Activated CD8-positive, alpha-beta T cell treated with anti-CD3 and anti-CD28 coated beads for 36 hours (primary cell): ENCODE measurements around the gene SLC6A13. TPM values are rescaled to one million over a fixed set of nuclear protein-coding genes. Genes with fewer than 3 reads are reported as not detected.

Experiments
- ATAC-seq: fragments of 200-7000 bp; cut with Tn5 transposase; one replicate; pipeline ENCODE4 v1.10.0; 2021; ENCODE audit warnings: mild to moderate bottlenecking, moderate library complexity
- CTCF ChIA-PET: fragments of 350-600 bp; sonication (Branson Sonifier 250); formaldehyde crosslinking; loops from one replicate; lab custom pipeline; 2021; ENCODE audit warnings: antibody characterized with exemption; lab: Charles Lee
- POLR2A ChIA-PET: fragments of 350-600 bp; sonication (Branson Sonifier 250); formaldehyde crosslinking; loops from one replicate; lab custom pipeline; 2021; ENCODE audit warnings: antibody characterized with exemption; lab: Charles Lee
- DNase-seq: peaks from one replicate; pipeline ENCODE4 v3.0.0-alpha.2; 2020
- H3K27ac Mint-ChIP-seq: one replicate; pipeline ENCODE4 v1.8.0; 2021; ENCODE audit warnings: mild to moderate bottlenecking, mixed read lengths
- H3K27me3 Mint-ChIP-seq: one replicate; pipeline ENCODE4 v1.8.0; 2021; ENCODE audit warnings: mixed read lengths
- H3K36me3 Mint-ChIP-seq: one replicate; pipeline ENCODE4 v1.8.0; 2021; ENCODE audit warnings: low read depth, mixed read lengths
- H3K4me1 Mint-ChIP-seq: one replicate; pipeline ENCODE4 v1.8.0; 2021; ENCODE audit warnings: low read depth, mixed read lengths
- H3K4me3 Mint-ChIP-seq: one replicate; pipeline ENCODE4 v1.8.0; 2021; ENCODE audit warnings: mild to moderate bottlenecking, moderate library complexity, mixed read lengths
- H3K9me3 Mint-ChIP-seq: one replicate; pipeline ENCODE4 v1.8.0; 2021; ENCODE audit warnings: mixed read lengths
- CTCF ChIP-seq: fragments of 200-600 bp; IDR thresholded peaks from one replicate; pipeline ENCODE4 v1.8.0; 2022; ENCODE audit warnings: antibody characterized with exemption, mild to moderate bottlenecking
- intact Hi-C: fragments of 100-400 bp; cut with micrococcal nuclease; formaldehyde crosslinking; loops from one replicate; pipeline ENCODE4 v1.10.0; 2022
- total RNA-seq, 2 experiments: library from RNA; stranded (reverse); gene quantifications; one replicate each; pipeline ENCODE4 v1.2.3, GENCODE V29; 2021

SLC6A13 gene
- total RNA-seq, 2 experiments from 2014 or later = not detected

GRCh38 chr12:271161-271560, 8.5 kb upstream of the SLC6A13 start:
- H3K27me3 Mint-ChIP-seq = no peaks in the 10 kb centered on the region
- H3K4me3 Mint-ChIP-seq = no peak overlapping the region
- H3K4me1 Mint-ChIP-seq = peaks cover under 1% of the 10 kb centered on the region
- ChIA-PET POLR2A (interaction anchor here (1.0 kb wide), 1 partner anchor 11 kb away, joined by 5 read pairs; no protein-coding TSS in a partner anchor), CTCF (interaction anchor here (1.8 kb wide), 1 partner anchor 51 kb away, joined by 5 read pairs; no protein-coding TSS in a partner anchor)
- no peak overlapping the region for H3K27ac Mint-ChIP-seq
- no peaks in the 10 kb centered on the region for H3K36me3 Mint-ChIP-seq
- no peak for TF ChIP-seq CTCF
- no peak for ATAC-seq
- H3K9me3 Mint-ChIP-seq = no peaks in the 10 kb centered on the region
- intact Hi-C loops = no loop called here
- no peak for DNase-seq

- CTCF ChIA-PET = interaction anchor here (1.1 kb wide), 1 partner anchor 50 kb away, joined by 3 read pairs; no protein-coding TSS in a partner anchor
- intact Hi-C loops = no loop called here
- Mint-ChIP-seq H3K9me3 (no peaks in the 10 kb centered on the region), H3K36me3 (no peaks in the 10 kb centered on the region), H3K4me3 (no peak overlapping the region), H3K27me3 (no peaks in the 10 kb centered on the region), H3K4me1 (peaks cover 14% of the 10 kb centered on the region), H3K27ac (no peak overlapping the region)
- ATAC-seq (no peak), DNase-seq (no peak)
- no peak for TF ChIP-seq CTCF
- POLR2A ChIA-PET = no interaction called here
Observed at GRCh38 chr12:269191-269590, 6.6 kb upstream of the SLC6A13 start.

- Mint-ChIP-seq H3K27ac (no peak overlapping the region), H3K36me3 (no peaks in the 10 kb centered on the region), H3K27me3 (no peaks in the 10 kb centered on the region), H3K9me3 (no peaks in the 10 kb centered on the region), H3K4me1 (peaks cover 20% of the 10 kb centered on the region), H3K4me3 (no peak overlapping the region)
- DNase-seq (no peak), ATAC-seq (no peak)
- no peak for TF ChIP-seq CTCF
- ChIA-PET POLR2A (no interaction called here), CTCF (interaction anchor here (1.1 kb wide), 1 partner anchor 49 kb away, joined by 3 read pairs; no protein-coding TSS in a partner anchor)
- intact Hi-C loops = no loop called here
Observed at GRCh38 chr12:268483-268840, 5.8 kb upstream of the SLC6A13 start.

GRCh38 chr12:267581-268482, 5.2 kb upstream of the SLC6A13 start:
- intact Hi-C loops = no loop called here
- no peak overlapping the region for H3K4me3 Mint-ChIP-seq
- H3K36me3 Mint-ChIP-seq = no peaks in the 10 kb centered on the region
- no peaks in the 10 kb centered on the region for H3K27me3 Mint-ChIP-seq
- no peaks in the 10 kb centered on the region for H3K9me3 Mint-ChIP-seq
- TF ChIP-seq CTCF = no peak
- H3K4me1 Mint-ChIP-seq = peaks cover 20% of the 10 kb centered on the region
- no peak for DNase-seq
- ATAC-seq = no peak
- no peak overlapping the region for H3K27ac Mint-ChIP-seq
- CTCF ChIA-PET = interaction anchor here (1.0 kb wide), 1 partner anchor 27 kb away, joined by 3 read pairs; no protein-coding TSS in a partner anchor
- POLR2A ChIA-PET = no interaction called here

GRCh38 chr12:265096-265495, 2.5 kb upstream of the SLC6A13 start:
- ChIA-PET CTCF (no interaction called here), POLR2A (no interaction called here)
- Mint-ChIP-seq H3K27me3 (no peaks in the 10 kb centered on the region), H3K27ac (no peak overlapping the region), H3K36me3 (no peaks in the 10 kb centered on the region), H3K9me3 (no peaks in the 10 kb centered on the region), H3K4me3 (no peak overlapping the region), H3K4me1 (peaks cover 20% of the 10 kb centered on the region)
- no peak for ATAC-seq
- DNase-seq = no peak
- TF ChIP-seq CTCF = no peak
- intact Hi-C loops = no loop called here
